CD4-positive, alpha-beta T cell treated with Interleukin-10 for 1 hour (primary cell): ENCODE data around the gene GSN.
A peak's percentile ranks its signal among the peaks of the same experiment; 100 is the strongest.

Experiments used
- DNase-seq: peaks from one replicate; pipeline ENCODE4 v3.0.0-alpha.2; 2020

The GSN gene

DNA sequence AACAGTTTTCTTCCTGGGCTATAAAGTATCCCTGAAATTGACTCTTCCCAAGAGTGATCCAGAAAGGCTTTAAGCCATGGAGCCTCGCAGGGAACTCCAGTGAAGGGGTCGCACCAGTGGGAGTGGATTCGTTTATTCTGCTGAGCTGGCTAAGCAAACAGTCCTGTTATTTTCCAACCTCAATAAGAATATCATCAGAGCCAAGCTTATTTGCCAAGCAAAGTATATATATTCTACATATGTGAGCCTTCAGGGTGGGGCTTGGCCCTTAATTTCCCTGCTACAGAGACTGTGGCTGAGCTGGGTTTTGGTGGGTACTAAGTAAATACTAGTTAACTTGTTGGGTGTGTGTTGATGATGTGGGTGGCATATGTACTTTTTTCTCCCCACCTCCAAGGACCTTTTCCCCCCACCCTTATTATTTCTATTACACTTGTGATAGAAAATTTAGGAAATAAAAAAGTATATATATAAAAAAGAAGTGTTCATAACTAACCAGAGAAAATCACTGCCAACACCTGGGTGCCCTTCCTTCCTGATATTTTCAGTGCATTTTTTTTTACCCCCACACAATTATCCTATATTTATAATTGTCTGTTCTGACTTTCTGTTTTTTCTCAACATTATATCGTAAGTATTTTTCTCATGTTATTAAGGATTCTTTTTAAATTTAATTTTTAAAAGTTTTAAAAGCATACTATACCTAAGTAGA is 5.3 kb downstream of the GSN start:
- no peak for DNase-seq

DNA sequence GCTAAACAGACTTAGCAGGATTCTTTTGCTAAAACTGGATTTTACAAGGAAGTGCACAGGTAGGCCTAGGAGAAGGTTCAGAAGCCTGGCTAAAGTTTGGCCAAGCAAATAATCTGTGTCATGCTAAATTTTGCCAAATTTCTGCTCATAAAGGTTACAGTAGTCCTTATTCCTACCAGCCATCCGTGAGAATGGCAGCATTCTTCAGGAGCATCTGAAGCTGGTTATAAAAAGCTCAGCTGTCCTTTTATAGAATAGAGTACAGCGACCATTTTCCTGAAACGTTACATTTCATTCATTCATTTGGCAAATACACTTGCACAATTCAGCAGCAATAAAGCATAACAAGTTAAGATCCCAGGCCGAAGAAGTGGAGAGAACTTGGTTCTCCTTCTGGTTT is 6.9 kb downstream of the GSN start:
- no peak for DNase-seq

DNA sequence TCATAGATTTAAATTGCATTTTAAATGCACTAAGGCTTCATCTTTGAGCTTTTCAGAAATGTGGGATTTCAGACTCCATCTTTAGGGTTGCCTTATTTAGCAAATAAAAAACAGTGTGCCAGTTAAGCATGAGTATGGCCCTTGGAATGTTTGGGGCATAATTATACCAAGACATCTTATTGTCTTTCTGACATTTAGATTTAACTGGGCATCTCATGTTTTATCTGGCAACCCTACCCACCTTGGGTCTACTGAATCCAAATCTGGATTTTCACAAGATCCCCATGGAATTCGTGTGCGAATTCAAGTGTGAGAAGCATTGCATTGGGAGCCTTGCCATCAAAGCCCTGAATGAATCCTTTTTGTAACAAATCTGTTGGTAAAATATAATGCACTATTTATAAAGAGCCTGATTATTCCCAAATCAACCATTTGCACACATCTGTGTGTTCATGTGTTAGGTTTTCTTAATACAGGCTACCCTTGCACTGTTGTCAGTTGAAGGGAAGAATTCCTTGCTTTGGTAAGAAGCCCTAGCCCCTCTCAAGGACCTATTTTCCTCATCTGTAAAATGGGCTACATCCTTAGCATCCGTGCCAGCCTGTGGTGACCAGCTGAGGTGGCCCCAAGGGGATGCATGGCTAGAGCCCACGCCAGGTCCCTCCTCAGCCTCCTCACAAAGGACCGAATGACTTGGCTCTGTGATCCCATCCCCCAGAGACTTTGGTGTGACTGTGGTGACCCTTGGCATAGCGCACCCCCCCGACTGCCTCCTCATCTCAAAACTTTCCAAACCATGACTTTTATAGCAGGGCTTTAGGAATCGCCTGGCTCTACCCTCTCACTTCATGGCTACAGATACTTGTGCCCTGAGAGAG is 8.1 kb downstream of the GSN start:
- DNase-seq: no peak

DNA sequence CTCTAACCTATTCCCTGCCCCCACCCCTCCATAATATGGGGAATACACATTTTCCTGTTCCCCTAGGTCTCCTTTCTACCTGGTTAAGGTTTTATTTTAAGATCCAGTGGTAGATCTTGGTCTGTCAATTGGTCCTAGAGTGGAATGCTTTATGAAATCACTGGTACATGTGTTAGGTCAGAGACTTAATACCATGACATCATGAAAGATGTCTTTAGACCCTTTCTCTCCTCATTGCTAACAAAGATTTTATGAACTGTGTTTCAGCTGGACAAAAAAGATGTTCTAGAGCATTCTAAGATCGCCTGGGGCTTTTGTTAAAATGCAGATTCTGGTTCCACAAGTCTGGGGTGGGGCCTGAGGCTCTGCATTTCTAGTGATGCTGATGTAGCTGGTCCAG is 9.1 kb downstream of the GSN start:
- no peak for DNase-seq

DNA sequence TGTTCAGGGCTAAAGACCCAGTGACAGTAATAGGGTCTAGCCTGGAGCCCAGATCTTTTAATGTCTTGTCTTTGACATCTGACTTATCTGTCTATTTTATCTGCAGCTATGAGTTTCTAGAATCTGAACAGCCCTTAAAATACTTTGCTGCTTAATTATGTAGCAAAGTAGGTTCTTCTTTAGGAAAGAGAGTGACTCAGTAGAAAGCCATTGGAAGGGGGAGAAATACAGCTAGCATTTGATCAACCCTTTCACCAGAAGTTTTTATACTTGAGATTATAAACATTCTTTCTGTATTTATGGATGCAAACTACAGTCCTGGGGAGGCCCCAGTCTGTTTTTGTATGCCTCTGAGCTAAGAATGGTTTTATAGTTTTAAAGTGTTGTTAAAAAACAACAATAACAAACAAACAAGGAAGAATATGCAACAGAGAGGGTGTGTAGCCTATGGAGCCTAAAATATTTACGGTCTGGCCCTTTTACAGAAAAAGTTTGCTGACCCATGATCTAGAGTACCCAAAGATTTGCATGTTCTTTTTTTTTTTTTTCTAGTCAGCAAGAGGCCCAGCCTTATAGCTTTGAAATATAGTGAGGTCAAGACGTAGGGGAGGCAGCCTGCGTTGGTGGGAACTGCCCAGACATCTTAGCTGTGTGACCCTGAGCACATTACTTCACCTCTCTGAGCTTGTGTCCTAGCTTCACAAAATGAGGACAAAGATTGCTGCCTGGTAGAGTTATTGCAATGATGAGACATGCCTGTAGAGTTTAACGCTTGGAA is 9.7 kb downstream of the GSN start:
- no peak for DNase-seq

DNA sequence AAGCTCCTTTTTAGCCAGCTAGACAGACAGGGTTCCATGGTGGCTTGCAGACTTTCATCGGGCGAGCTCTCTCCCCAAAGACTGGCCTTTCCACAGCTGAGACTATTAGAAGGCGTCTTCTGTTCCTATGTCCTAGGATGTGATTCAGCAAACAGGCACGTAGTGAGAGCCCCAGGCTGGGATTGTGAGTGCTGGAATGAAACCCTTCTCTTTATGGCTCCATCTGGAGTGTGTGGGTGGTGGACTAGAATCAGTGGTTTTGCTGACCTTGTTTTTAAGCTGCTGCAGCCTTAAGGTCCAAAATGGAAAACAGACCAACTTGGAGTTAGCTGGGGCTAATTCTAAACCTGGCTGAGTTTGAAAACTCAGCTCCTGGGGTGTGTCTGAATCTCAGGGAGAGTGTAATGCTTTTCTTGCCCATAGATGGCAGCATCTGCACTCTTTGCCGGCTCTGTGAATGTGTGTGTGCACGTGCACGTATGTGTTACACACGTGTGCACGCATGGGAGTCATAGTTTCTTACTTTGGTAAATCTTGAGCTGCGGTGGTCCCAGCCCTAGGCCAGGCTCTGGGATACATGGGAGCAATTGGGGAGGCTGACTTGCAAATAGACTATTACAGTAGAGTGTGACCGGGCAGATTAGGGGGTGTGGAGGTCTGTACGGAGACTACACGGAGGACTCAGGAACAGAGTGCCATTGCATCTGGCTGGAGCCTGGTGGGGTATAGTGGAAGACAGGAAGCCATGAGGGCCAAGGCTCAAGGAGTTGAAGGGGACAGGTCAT is 10.7 kb downstream of the GSN start:
- DNase-seq: peak; percentile 51

DNA sequence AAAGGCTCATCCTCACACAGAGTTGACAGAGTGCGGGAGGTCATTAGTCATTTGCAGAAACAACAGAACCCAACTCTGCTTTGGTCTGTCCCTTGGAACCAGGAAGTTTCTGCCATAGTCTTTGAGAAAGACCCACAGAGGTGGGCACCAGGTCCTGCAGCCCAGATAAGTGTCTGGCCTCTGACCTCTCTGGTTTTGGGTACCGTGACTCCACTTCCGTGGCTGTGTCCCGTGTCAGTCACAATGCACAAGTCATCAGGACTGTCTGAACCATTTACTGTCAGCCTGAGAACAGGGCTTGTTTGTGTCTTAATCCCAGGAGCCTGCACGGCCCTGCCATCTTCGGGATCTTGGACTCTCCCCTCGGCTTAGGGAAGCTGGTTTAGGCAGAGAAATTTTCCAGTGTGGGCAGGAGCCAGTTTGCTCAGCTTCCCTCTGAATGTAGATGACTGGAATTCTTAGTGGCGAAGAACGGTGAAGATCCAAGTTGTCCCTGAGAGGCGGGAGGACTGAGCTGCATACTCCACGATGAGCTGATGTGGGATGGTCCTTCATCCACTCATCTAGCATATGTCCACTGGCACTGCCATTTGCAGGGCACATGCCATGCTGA is 11.9 kb downstream of the GSN start:
- no peak for DNase-seq

DNA sequence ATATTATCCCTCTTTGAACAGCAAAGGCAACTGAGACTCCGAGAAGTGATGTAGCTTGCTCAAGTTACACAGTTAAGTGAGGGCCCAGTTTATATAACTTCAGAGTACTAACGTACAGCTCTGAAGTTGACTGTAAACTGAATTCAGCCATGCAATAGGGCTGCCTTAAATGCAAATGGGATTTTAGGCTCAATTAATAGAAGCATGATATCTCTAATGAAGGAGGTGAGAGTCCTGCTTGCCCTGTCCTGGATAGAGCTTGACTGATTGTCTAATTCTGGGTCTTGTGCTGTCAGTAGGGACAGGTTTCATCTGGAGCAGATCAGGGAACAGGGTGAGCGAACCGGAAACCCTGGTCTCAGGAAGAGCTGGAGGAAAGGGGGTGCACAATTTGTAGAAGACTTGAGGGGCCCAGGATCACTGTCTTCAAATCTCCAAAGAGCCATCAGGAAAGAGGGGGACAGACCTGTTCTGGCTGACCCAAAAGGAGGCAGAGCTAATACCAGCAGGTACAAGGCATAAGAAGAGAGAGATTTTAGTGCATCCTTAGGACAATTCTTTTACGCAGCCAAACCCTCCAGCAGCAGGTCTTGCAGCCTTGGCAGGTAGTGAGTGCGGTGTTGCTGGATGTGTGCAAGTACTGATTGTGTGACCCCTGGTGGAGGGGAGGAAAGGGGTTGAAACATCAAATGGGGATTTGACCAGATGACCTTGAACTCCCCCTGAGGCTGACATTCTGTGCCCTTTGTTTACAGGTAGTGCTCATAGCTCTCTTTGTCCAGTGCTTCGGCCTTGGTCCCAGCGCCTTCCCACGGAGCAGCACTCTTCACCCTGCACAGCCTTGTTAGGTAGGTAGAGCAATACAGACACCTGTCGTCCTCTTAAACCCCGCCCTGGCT is 13.0 kb downstream of the GSN start:
- DNase-seq: no peak

DNA sequence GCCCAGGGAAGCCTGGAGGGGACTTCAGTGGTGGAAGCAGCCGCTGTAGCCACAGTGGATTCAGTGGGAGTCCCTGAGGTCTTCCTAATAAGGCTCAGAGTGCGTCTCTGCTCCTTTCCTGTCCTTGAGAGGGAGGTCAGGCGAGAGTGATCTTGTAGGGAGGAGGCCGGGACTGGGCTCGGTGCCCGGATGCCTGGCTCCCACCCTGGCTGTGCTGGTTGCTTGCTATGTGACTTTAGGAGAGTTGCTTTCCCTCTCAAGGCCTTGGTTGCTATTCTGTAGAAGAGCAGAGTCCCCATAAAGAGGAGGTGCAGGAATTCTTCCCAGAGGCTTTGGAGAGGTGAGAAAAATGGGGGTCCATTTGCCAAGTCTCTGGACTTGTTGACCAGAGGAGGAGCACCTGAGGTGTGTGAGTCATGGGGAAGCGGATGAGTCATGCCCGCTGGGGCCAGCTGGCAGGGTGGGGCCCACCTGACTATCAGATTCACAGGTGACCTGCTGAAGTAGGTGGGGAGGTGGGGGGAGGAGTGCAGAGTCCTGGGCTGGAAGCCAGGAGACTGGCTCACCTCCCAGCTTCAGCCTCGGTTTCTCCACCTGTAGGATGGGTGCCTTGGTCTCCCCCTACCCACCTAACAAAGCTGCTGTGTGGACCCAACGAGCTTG is 13.8 kb downstream of the GSN start:
- no peak for DNase-seq

DNA sequence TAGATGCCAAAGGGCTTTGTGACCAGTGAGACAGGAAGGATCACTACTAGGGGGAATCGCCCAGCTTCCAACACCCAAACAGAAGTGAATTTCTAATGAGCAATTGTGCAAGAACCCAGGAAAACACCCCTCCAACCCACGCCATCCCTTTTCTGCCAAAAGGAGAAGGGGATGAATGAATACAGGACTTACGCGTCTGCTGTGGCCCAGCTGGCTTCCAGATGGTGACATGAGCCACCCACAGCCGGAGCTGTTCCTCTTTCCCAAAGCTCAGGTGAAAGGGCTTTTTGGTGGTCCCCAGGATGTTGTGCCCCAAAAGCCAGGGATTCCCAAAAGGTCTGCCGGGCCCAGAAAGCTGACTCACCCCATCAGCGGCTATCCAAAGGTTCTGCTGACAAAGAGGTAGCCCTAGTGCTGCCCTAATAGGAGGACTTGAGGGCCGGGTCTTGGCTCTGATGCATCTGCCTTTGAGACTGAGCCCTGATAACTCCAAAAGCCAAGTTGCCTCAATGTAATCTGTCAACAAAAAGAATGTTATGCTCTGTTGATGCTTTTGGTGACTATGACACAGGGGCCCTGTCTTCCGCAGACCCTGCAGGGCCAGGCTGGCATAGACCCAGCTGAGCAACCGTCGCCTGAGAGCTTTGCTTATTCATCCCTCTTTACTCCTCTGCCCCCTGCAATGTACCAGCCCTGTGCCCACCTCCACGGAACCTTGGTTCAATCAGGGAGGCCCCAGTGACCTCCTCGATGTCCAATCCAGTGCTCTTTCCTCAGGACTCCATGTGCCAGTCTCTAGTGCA is 14.5 kb downstream of the GSN start:
- no peak for DNase-seq

DNA sequence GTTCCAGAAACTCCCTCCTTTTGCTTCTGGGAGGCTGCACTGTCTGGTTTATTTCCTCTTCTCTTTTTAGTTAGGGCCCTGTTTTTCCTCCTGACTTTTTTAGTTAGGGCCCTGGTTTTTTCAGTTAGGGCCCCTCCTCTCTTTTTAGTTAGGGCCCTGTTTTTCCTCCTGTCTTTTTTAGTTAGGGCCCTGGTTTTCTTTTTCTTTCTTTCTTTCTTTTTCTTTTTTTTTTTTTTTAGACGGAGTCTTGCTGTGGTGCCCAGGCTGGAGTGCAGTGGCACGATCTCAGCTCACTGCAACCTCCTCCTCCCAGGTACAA is 15.1 kb downstream of the GSN start:
- DNase-seq: no peak

DNA sequence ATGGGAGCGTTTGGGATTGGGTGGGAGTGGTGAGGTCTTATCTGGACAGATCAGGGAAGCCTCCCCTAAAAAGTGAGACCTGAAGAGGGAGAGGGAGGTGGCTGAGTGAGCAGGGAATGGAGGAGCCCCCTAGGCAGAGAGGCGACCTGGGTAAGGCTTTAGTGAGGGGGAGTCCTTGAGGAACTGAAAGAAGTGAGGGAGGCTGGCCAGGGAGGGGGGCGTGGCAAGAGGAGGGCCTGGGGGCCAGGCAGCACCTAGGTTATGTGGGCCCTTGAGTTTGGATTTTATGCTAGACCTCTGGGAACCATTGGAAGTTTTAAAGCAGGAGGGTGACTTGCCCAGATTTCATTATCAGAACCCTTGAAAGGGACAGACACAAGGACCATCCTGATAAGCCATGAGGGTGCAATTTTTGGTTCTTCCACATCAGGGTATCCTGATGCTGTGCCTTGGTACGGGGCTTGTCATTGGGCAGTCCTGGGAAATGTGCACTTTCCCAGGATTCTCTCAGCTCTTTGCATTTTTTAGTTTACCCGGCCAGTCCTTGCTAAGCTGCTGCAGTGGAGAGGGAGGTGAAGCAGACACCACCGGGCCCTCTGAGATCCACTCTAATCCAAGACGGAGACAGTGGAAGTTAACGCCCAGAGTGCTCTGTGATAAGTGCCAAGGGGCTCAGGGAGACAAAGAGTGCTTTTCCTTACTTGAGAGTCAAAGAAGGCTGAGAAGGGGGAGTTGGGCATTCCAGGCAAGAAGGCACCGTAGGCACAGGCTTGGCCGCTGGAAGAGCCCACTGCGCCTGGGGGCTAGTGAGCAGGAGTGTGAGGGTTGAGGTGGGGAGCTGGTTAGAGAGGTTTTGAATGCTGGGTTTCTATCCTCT is 16.1 kb downstream of the GSN start:
- DNase-seq: no peak

DNA sequence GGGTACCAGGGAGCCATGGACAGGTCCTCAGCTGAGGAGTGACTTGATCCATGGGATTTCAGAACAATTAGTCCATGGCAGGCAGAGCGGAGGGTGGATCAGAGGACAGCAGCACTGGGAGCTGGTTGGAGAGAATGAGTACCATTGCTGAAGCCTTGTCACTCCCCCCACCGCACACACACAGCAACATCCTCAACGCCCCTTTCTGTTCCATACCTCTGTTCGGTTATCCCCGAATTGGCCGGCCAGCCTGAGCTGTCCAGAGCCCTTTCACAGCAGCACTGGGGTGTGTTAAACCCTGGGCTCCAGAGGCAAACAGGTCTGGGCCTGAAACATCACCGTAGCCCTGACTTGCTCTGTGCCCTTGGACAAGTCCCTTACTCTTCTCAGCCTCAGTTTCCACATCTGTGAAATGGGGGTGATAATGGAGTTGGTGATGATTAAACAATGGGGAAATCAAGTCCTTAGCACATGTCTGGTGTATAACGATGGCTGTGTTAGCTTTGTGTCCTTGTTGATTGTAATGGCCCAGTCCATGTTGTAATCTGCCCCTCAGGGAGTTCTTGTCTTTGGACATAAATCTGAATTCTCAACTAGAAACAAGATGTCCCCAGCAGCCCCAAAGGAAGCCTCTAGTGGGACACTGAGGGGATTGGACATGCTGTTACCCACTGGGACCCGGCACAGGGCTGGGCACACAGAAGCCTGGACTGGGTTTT is 16.9 kb downstream of the GSN start:
- no peak for DNase-seq

DNA sequence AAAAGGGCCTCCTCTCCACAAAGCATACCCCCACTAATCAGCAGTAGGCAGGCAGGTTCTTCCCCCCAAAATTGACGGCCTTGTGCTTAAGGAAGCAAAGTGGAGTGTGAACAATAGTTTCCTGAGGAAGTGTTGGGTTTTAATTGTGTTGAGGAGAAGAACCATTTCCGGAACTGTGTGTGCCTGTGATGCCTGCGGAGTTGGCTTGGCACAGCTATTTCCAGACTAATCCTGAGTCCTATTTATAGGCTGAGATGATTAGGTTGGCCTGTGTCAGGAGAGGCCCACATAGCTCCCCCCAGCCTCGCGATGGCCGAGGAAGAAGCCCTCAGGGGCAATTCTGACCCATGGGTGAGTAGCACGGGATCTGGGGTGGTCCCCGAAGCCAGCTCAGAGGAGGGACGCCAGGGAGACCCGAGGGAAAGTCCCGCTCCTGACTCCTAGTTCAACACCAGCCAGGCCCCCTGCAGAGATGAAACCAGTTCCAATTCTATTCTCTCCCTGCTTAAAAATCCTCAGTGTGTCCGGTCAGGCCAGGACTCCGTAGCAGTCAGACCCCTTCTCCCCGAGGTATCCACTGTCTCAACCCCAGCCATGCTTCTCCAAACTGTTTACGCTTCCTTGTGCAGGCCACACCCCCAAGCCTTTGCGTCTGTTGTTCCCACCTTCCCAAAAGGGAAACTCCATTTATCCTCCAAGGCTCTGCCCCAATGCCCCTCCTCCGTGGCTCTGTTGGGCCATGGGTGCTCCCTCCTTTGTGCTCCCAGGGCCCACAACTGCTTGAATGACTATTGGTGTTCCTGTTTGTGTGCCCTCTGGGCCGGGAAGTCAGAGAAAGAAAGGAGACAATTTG is 18.1 kb downstream of the GSN start:
- no peak for DNase-seq

DNA sequence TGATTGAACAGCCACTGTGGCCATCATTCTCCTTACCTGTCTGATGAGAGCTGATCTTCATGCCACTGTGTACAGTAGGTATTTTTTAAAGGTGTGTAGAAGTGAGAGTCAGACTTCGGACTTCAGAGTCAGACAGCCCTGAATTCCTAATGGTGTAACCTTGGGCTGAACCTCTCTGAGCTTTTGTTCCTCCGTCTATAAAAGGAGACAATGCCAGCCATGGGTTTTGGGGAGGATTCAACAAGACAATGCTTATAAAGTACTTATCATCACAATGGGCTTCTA is 18.7 kb downstream of the GSN start:
- DNase-seq: no peak

DNA sequence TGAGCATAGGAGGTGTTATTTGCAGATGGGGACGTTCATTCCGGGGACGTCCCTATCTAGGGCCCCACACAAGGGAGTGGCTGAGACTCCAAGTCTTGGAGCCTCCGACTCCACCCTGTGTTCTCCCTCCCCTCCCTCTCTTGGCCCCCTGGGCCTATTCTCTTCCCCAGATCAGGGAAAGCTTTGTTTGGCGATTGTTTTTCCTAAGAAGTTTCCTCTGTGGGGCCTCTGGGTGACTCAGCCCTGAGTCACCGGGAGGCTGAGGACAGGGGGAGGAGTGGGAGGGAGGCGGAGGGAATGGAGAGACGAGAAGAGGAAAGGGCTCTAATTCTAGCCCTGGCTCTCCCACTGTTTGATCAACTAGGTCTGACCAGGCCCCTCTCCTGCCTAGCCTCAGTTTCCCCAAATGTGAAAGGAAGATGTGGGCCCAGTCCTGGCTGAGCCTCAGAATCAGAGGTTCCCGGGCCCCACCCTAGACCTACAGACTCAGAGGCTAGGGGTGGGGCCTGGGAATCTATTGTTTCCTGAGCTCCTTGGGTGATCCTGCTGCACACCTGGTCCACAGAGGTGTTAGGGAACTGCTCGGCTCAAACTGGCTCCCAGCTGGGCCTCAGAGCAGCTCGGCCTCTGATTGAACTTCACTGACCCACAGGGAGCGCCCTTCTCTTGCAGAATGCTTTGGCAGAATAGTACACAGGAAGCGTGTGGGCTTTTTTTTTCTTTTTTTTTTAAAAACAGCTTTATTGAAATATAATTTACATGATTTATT is 19.2 kb downstream of the GSN start:
- DNase-seq: no peak

DNA sequence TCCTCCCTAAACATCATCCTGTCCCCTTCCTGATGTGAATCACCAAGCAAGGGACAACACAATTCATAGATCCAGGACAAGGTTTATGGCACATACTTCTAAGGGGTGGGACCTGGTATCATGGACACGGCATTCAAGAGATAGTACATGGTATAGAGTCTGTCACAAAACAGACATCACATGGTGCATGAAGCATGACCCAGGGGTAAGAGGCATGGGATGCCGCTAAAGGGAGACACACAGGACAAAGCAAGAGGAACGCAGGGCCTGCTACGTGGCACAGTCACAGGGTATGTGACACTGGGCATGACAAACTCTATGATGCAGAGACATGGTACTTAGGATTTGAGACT is 20.7 kb downstream of the GSN start:
- DNase-seq: no peak
